DND-41 (cell line): ENCODE data around the gene KIAA1549.
"Not testable (repeated sequence)": the region's sequence is repeated elsewhere in the genome, so short reads cannot be mapped to it uniquely, and the experiment has no call there.

Experiments used
- ATAC-seq: fragments of 200-7000 bp; cut with Tn5 transposase; 3 replicates; pipeline ENCODE4 v1.9.1; 2021; ENCODE audit warnings: low read depth; ENCODE audit not compliant: insufficient read depth
- DNase-seq: peaks from one replicate; pipeline ENCODE4 v3.0.0-alpha.2; 2020
- H2AFZ ChIP-seq: 2 replicates; pipeline ENCODE4 v1.6.0; 2012; ENCODE audit warnings: low read depth, low read length
- H3K27ac ChIP-seq: 2 replicates; pipeline ENCODE4 v1.5.1; 2012; ENCODE audit warnings: low read length, inconsistent platforms
- H3K27me3 ChIP-seq: fragments of 200-600 bp; sonication (generic); 2 replicates; pipeline ENCODE4 v1.6.0; 2012; ENCODE audit warnings: low read length, mild to moderate bottlenecking, inconsistent platforms; ENCODE audit not compliant: insufficient read depth, poor library complexity
- H3K36me3 ChIP-seq: 2 replicates; pipeline ENCODE4 v1.5.1; 2012; ENCODE audit warnings: low read length, inconsistent platforms; ENCODE audit not compliant: insufficient read depth
- H3K4me1 ChIP-seq: 2 replicates; pipeline ENCODE4 v1.5.1; 2012; ENCODE audit warnings: mild to moderate bottlenecking, low read length; ENCODE audit not compliant: insufficient read depth
- H3K4me2 ChIP-seq: 2 replicates; pipeline ENCODE4 v1.6.0; 2012; ENCODE audit warnings: mild to moderate bottlenecking, moderate library complexity, low read length, inconsistent platforms; ENCODE audit not compliant: insufficient read depth
- H3K4me3 ChIP-seq, 2 experiments: fragments of 200-600 bp in 1 of 2; shearing (Covaris generic) in 1 of 2; 2 replicates each; pipeline ENCODE4 v1.5.1; 2012 to 2016; ENCODE audit warnings: inconsistent platforms in 2 of 2, low read length in 2 of 2, mild to moderate bottlenecking in 2 of 2, low read depth in 1 of 2, moderate library complexity in 1 of 2
- H3K79me2 ChIP-seq: 2 replicates; pipeline ENCODE4 v1.6.0; 2012; ENCODE audit warnings: low read length, inconsistent platforms; ENCODE audit not compliant: insufficient read depth
- H3K9ac ChIP-seq: 2 replicates; pipeline ENCODE4 v1.6.0; 2012; ENCODE audit warnings: low read depth, mild to moderate bottlenecking, inconsistent platforms, low read length, moderate library complexity
- H3K9me3 ChIP-seq: 2 replicates; pipeline ENCODE4 v1.5.1; 2012; ENCODE audit warnings: low read length, moderate library complexity, mild to moderate bottlenecking, inconsistent platforms; ENCODE audit not compliant: insufficient read depth, severe bottlenecking
- H4K20me1 ChIP-seq: 2 replicates; pipeline ENCODE4 v1.6.0; 2012; ENCODE audit warnings: low read length; ENCODE audit not compliant: insufficient read depth
- CTCF ChIP-seq: IDR thresholded peaks from 2 replicates; pipeline ENCODE4 v1.5.1; 2012; ENCODE audit warnings: borderline replicate concordance, low read length, moderate library complexity, mild to moderate bottlenecking; ENCODE audit not compliant: poor library complexity, severe bottlenecking; ENCODE audit errors: extremely low read depth
- EZH2 ChIP-seq: IDR thresholded peaks from 3 replicates; pipeline ENCODE4 v1.6.1; 2012; ENCODE audit warnings: borderline replicate concordance, low read depth, mild to moderate bottlenecking, moderate library complexity, low read length, inconsistent platforms; ENCODE audit not compliant: severe bottlenecking

Gene KIAA1549

GRCh38 chr7:138799336-138800000 lies 181.7 kb downstream of the KIAA1549 start:
- Histone ChIP-seq H3K27me3 (no peaks in the 10 kb centered on the region), H3K4me3 (no peak overlapping the region), H3K9ac (no peak overlapping the region), H3K4me2 (no peak overlapping the region), H3K27ac (no peak overlapping the region), H3K9me3 (no peaks in the 10 kb centered on the region), H4K20me1 (no peaks in the 10 kb centered on the region), H2AFZ (no peak overlapping the region), H3K79me2 (no peaks in the 10 kb centered on the region), H3K36me3 (no peaks in the 10 kb centered on the region), H3K4me1 (no peaks in the 10 kb centered on the region)
- no peak for TF ChIP-seq CTCF
- TF ChIP-seq EZH2, result no peak
- ATAC-seq (no peak), DNase-seq (no peak)

GRCh38 chr7:138798836-138799235 lies 182.4 kb downstream of the KIAA1549 start:
- H3K9ac ChIP-seq, result no peak overlapping the region
- H4K20me1 ChIP-seq, result no peaks in the 10 kb centered on the region
- ATAC-seq (no peak), DNase-seq (no peak)
- H3K9me3 ChIP-seq, result no peaks in the 10 kb centered on the region
- no peak overlapping the region for H3K27ac ChIP-seq
- TF ChIP-seq CTCF (no peak), EZH2 (no peak)
- H3K4me3 ChIP-seq, result no peak overlapping the region
- H3K36me3 ChIP-seq, result no peaks in the 10 kb centered on the region
- H3K27me3 ChIP-seq, result no peaks in the 10 kb centered on the region
- H3K4me1 ChIP-seq, result no peaks in the 10 kb centered on the region
- H3K4me2 ChIP-seq, result no peak overlapping the region
- no peak overlapping the region for H2AFZ ChIP-seq
- no peaks in the 10 kb centered on the region for H3K79me2 ChIP-seq

GRCh38 chr7:138797715-138798320 lies 183.4 kb downstream of the KIAA1549 start, which contains the start of the genes ATP6V0A4 and TMEM213:
Gene ATP6V0A4 (minus strand): TSS chr7:138798196. CDS start chr7:138771247, 26,949 bp downstream.
Gene TMEM213 (plus strand): TSS chr7:138797994. CDS start chr7:138798105, 111 bp downstream.
- Histone ChIP-seq H3K4me1 (no peaks in the 10 kb centered on the region), H3K4me2 (no peak within 1 kb of the TSS), H3K9me3 (no peaks in the 10 kb centered on the region), H3K27ac (no peak within 1 kb of the TSS), H3K9ac (no peak within 1 kb of the TSS), H3K79me2 (no peaks in the 10 kb centered on the region), H3K4me3 (no peak within 1 kb of the TSS), H3K36me3 (no peaks in the 10 kb centered on the region), H2AFZ (no peak within 1 kb of the TSS), H4K20me1 (no peaks in the 10 kb centered on the region), H3K27me3 (no peaks in the 10 kb centered on the region)
- ATAC-seq (no peak), DNase-seq (no peak)
- no peak for TF ChIP-seq CTCF
- no peak for TF ChIP-seq EZH2

GRCh38 chr7:138797046-138797445 lies 184.1 kb downstream of the KIAA1549 start:
- H3K9me3 ChIP-seq, H3K27ac ChIP-seq, H3K4me1 ChIP-seq, H2AFZ ChIP-seq, H3K27me3 ChIP-seq, H3K79me2 ChIP-seq, H3K4me2 ChIP-seq, H4K20me1 ChIP-seq, DNase-seq, ATAC-seq, H3K36me3 ChIP-seq, H3K9ac ChIP-seq, H3K4me3 ChIP-seq: not testable (repeated sequence)
